AG04450 (cell line): ENCODE data around the gene CRACR2A. TPM values are rescaled to one million over a fixed set of nuclear protein-coding genes. Genes with fewer than 3 reads are reported as not detected.

Experiments used
- CTCF ChIA-PET: fragments of 300-600, 350-600 bp; formaldehyde crosslinking; extraction: SDS; loops from one replicate; lab custom pipeline; 2022; ENCODE audit warnings: antibody characterized with exemption, inconsistent platforms; lab: Charles Lee
- POLR2A ChIA-PET: fragments of 350-600 bp; formaldehyde crosslinking; extraction: SDS; loops from one replicate; lab custom pipeline; 2021; ENCODE audit warnings: antibody characterized with exemption, inconsistent platforms; lab: Yijun Ruan, JAX
- DNase-seq: peaks from one replicate; pipeline ENCODE4 v3.0.0-alpha.2; 2011; ENCODE audit warnings: low read depth, low spot score
- H3K27ac ChIP-seq: one replicate; pipeline ENCODE4 v1.5.1; 2012; ENCODE audit warnings: low read depth, low read length, control low read depth
- H3K27me3 ChIP-seq: one replicate; pipeline ENCODE4 v1.6.0; 2012; ENCODE audit warnings: low read length; ENCODE audit not compliant: control insufficient read depth, insufficient read depth
- H3K4me3 ChIP-seq: 2 replicates; pipeline ENCODE4 v1.5.1; 2011; ENCODE audit warnings: mild to moderate bottlenecking, low read depth, low read length, control low read depth
- H3K9me3 ChIP-seq: 2 replicates; pipeline ENCODE4 v1.5.1; 2012; ENCODE audit warnings: low read length; ENCODE audit not compliant: control insufficient read depth, insufficient read depth
- polyA plus RNA-seq: library from polyadenylated mRNA; depleted of rRNA; stranded (reverse); fragments of >200 nt; gene quantifications from 2 replicates; pipeline ENCODE4 v1.2.3, GENCODE V29; 2011
- TF ChIP-seq, protein P1 (sequence below): IDR thresholded peaks from 2 replicates; pipeline ENCODE4 v1.5.1; 2011; ENCODE audit warnings: low read depth, low read length, control low read depth, inconsistent platforms

The CRACR2A gene
- polyA plus RNA-seq, 1 experiment, result 1.1 TPM

DNA sequence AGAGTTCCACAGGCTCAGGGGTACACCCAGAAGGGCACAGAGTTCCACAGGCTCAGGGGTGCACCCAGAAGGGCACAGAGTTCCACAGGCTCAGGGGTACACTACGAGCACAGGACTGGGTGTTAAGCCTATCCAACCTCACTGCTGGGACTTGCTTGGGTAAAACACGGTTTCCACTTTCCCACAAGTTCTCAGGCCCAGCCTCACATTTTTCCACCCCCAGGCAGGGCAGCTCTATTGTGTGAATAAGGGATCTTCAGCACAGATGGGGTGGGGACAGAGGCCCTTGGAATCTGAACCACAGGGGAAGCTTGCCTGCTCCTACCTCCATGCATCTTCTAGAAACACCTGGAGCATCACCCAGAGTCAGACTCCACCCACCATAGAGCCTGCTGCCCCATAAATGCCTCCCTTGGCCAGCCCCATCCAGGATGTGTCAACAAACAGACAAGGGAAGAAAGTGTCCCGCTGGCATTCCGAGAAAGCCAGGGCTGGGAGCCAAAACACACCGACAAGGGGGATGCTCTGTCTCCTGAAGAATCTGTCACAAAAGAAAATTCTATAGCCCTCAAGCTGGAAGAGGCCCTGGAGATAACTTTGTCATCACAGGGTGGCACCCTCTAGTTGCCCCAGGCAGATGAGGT lies 4.8 kb downstream of the CRACR2A start:
- CTCF ChIA-PET, result no interaction called here
- Histone ChIP-seq H3K4me3 (no peak overlapping the region), H3K9me3 (peaks cover 3% of the 10 kb centered on the region; the same call in 1 of the 2 replicates), H3K27ac (no peak overlapping the region), H3K27me3 (no peaks in the 10 kb centered on the region)
- POLR2A ChIA-PET, result no interaction called here
- DNase-seq, result no peak
- TF ChIP-seq, protein P1, sequence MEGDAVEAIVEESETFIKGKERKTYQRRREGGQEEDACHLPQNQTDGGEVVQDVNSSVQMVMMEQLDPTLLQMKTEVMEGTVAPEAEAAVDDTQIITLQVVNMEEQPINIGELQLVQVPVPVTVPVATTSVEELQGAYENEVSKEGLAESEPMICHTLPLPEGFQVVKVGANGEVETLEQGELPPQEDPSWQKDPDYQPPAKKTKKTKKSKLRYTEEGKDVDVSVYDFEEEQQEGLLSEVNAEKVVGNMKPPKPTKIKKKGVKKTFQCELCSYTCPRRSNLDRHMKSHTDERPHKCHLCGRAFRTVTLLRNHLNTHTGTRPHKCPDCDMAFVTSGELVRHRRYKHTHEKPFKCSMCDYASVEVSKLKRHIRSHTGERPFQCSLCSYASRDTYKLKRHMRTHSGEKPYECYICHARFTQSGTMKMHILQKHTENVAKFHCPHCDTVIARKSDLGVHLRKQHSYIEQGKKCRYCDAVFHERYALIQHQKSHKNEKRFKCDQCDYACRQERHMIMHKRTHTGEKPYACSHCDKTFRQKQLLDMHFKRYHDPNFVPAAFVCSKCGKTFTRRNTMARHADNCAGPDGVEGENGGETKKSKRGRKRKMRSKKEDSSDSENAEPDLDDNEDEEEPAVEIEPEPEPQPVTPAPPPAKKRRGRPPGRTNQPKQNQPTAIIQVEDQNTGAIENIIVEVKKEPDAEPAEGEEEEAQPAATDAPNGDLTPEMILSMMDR, result no peak

DNA sequence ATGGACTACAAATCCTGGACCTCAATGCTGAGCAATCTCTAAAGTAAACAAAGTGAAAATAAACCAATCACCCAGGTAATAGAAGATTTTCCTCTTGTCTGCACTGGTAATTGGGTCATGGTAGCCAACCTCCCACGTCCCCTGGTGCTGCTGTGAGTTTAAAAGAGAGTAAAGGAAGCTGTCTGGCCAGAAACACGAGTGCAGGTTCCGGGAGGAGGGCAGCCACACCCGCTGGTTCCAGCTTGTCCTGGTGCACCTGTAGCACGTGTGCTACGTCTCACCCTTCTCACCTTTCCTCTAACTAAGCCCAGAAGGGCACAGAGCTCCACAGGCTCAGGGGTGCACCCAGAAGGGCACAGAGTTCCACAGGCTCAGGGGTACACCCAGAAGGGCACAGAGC lies 5.4 kb downstream of the CRACR2A start:
- Histone ChIP-seq H3K27me3 (no peaks in the 10 kb centered on the region), H3K27ac (no peak overlapping the region), H3K9me3 (peaks cover under 1% of the 10 kb centered on the region; the same call in 1 of the 2 replicates), H3K4me3 (no peak overlapping the region)
- ChIA-PET CTCF (no interaction called here), POLR2A (no interaction called here)
- DNase-seq, result no peak
- TF ChIP-seq, protein P1, result no peak

DNA sequence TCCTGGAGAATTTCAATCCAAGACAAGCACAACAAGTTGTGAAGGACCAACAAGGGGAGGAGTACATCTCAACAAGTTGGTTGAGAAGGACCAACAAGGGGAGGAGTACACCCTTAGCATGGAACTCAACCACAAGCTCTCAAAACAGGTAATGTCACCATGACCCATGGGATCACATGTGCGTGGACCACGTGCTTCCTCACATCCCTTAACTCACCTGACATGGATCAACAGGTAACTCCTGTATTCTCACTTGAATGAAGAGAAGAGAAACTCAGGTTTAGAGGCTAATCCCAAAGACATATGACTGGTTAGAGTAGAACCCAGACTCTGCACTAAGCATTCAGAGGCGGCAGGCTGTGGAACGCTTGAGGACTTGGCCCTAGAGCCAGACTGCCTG lies 6.2 kb downstream of the CRACR2A start:
- DNase-seq, result no peak
- Histone ChIP-seq H3K27me3 (no peaks in the 10 kb centered on the region), H3K27ac (no peak overlapping the region), H3K4me3 (no peak overlapping the region), H3K9me3 (no peaks in the 10 kb centered on the region)
- CTCF ChIA-PET, result interaction anchor here (1.0 kb wide), 1 partner anchor 447 kb away, joined by 3 read pairs; no protein-coding TSS in a partner anchor
- TF ChIP-seq, protein P1, result no peak
- POLR2A ChIA-PET, result no interaction called here

DNA sequence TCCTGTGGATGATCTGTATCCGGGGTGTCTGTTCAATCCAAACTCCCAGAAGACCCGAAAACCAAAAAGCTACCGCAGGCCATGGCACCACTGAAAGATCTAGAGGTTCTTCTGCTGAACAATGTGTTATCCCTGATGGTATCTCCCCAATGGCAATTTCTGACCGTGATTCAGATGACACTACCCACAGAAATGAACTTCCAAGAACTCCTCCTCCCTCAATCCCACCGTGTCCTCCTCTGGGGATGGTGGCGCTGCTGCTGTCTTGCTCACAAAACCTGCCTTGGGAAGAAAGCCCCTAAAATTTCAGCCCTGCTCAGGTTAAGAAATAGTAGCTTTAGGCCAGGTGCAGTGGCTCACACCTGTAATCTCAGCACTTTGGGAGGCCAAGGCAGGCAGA lies 7.8 kb downstream of the CRACR2A start:
- no peak for DNase-seq
- Histone ChIP-seq H3K9me3 (no peaks in the 10 kb centered on the region), H3K27ac (no peak overlapping the region), H3K4me3 (no peak overlapping the region), H3K27me3 (no peaks in the 10 kb centered on the region)
- CTCF ChIA-PET, result no interaction called here
- TF ChIP-seq, protein P1, result no peak
- POLR2A ChIA-PET, result no interaction called here

DNA sequence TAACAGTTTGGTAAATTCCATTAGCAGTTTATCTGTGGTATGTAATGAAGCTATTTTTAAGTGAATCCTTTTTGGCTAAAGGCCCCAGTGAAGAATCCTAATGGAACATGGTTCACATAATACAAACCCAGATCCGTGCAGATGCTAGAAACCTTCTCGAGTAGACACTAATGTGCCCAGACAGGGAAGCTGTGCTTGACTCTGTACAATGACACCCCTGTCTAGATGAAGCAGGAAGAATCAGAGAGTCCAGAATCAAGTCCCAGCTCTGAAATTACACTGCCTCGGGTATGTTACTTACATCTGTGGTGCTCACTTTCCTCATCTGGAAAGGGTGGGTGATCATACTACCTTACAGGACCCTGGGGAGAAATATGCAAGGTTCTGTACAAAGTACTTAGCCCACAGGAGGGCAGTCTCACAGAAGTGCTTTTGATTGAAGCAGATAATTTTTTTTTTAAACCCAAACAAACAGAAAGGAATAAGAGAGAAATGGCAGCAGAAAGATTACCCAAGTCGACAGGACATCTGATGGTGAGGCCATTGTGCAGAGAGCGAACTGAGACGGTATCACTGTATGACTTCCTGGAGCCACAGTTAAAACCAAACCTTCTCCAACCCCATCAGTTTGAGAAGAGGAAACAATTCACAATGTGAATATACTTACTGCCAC lies 8.5 kb downstream of the CRACR2A start:
- H3K4me3 ChIP-seq, result no peak overlapping the region
- no peak for DNase-seq
- no peak overlapping the region for H3K27ac ChIP-seq
- ChIA-PET POLR2A (no interaction called here), CTCF (no interaction called here)
- TF ChIP-seq, protein P1, result no peak
- no peaks in the 10 kb centered on the region for H3K27me3 ChIP-seq
- H3K9me3 ChIP-seq, result no peaks in the 10 kb centered on the region
